Testis (tissue), 3 donors: ENCODE data around the gene RUNX1. TPM values are rescaled to one million over a fixed set of nuclear protein-coding genes. Genes with fewer than 3 reads are reported as not detected.

ENCODE experiments used
- DNase-seq: peaks from one replicate; pipeline ENCODE4 v3.0.0-alpha.2; 2019
- H3K27ac ChIP-seq, 2 donors: fragments of 200-600 bp; sonication (generic); one replicate each; pipeline ENCODE4 v1.5.1; 2019
- H3K27me3 ChIP-seq: fragments of 200-600 bp; sonication (generic); one replicate; pipeline ENCODE4 v1.5.1; 2019
- H3K36me3 ChIP-seq: fragments of 200-600 bp; sonication (generic); one replicate; pipeline ENCODE4 v1.5.1; 2017; ENCODE audit warnings: low read depth; ENCODE audit errors: missing control alignments
- H3K4me1 ChIP-seq: fragments of 200-600 bp; sonication (generic); one replicate; pipeline ENCODE4 v1.5.1; 2019
- H3K4me3 ChIP-seq, 2 donors: fragments of 200-600 bp; sonication (generic); one replicate each; pipeline ENCODE4 v1.5.1; 2017 to 2019
- H3K9me3 ChIP-seq: fragments of 200-600 bp; sonication (generic); one replicate; pipeline ENCODE4 v1.5.1; 2017
- CTCF ChIP-seq, 3 experiments: fragments of 450-650 bp in 2 of 3; fragments of 200-600 bp in 1 of 3; sonication (generic) in 1 of 3; IDR thresholded peaks; one replicate each; pipeline ENCODE4 v1.5.1; 2016 to 2019; ENCODE audit warnings: antibody characterized with exemption in 3 of 3, mild to moderate bottlenecking in 2 of 3, moderate library complexity in 1 of 3
- POLR2A ChIP-seq: fragments of 450-650 bp; IDR thresholded peaks from one replicate; pipeline ENCODE4 v1.6.1; 2017; ENCODE audit warnings: antibody characterized with exemption, mild to moderate bottlenecking, moderate library complexity
- WGBS, 2 donors: methylation state at CpG; one replicate each; pipeline ENCODE4 v1.1.5; 2018; 5-methylcytosine and 5-hydroxymethylcytosine counted together
- intact Hi-C: fragments of 100-400 bp; cut with DNase I; formaldehyde crosslinking; loops from one replicate; pipeline ENCODE4 v1.15.1; 2023; ENCODE audit warnings: low total_unique reads
- polyA plus RNA-seq: library from polyadenylated mRNA; stranded (reverse); fragments of 350-450 nt; fragmentation: Illumina TruSeq; extraction: RNeasy Lipid Tissue Mini Kit (QIAGEN cat#74804); gene quantifications from one replicate; pipeline ENCODE4 v1.2.3, GENCODE V29; 2014; ENCODE audit warnings: low read depth, low replicate concordance; ENCODE audit not compliant: insufficient read depth
- total RNA-seq, 2 donors: library from RNA; depleted of rRNA; stranded (reverse); fragments of >200 nt; gene quantifications; one replicate each; pipeline ENCODE4 v1.2.3, GENCODE V29; 2016

RUNX1 gene
- total and polyA plus RNA-seq, 3 donors from 2014 or later, result 11.1 to 28.7 (median 24.3) TPM

- Histone ChIP-seq H3K27me3 (no peaks in the 10 kb centered on the region), H3K36me3 (no peaks in the 10 kb centered on the region), H3K4me3 (peak overlapping the region; percentile 2 to 29), H3K4me1 (no peaks in the 10 kb centered on the region), H3K9me3 (no peaks in the 10 kb centered on the region), H3K27ac (no peak overlapping the region)
- peak; percentile 66 for DNase-seq
- 17 to 19% methylated on average over 37 to 45 of the region's 45 CpGs for WGBS, 2 donors
- intact Hi-C loops, result no loop called here
- no peak for TF ChIP-seq POLR2A
- TF ChIP-seq CTCF (IDR thresholded peaks at IDR 0.05), result no peak
Observed at GRCh38 chr21:35026617-35027562, 22.2 kb downstream of the RUNX1 start.

- 48 to 77% methylated on average over 5 of the region's 5 CpGs for WGBS, 2 donors
- peak overlapping the region in 1 of 2 donors; percentile 29 for H3K4me3 ChIP-seq
- no peaks in the 10 kb centered on the region for H3K9me3 ChIP-seq
Observed at GRCh38 chr21:35026153-35026500, 23.0 kb downstream of the RUNX1 start.

GRCh38 chr21:35025206-35026152, 23.6 kb downstream of the RUNX1 start:
- no peaks in the 10 kb centered on the region for H3K4me1 ChIP-seq
- intact Hi-C loops, result no loop called here
- H3K4me3 ChIP-seq, result no peak overlapping the region
- H3K27ac ChIP-seq, result no peak overlapping the region
- no peaks in the 10 kb centered on the region for H3K36me3 ChIP-seq
- DNase-seq, result no peak
- 78 to 85% methylated on average over 12 of the region's 12 CpGs for WGBS, 2 donors
- no peaks in the 10 kb centered on the region for H3K9me3 ChIP-seq
- TF ChIP-seq POLR2A, result no peak
- TF ChIP-seq CTCF (IDR thresholded peaks at IDR 0.05), result no peak
- H3K27me3 ChIP-seq, result no peaks in the 10 kb centered on the region

More at GRCh38 chr21:35026153-35026500, 23.0 kb downstream of the RUNX1 start:
- Histone ChIP-seq H3K27me3 (no peaks in the 10 kb centered on the region), H3K36me3 (no peaks in the 10 kb centered on the region), H3K27ac (no peak overlapping the region), H3K4me1 (no peaks in the 10 kb centered on the region)
- intact Hi-C loops, result no loop called here
- no peak for DNase-seq
- TF ChIP-seq CTCF (IDR thresholded peaks at IDR 0.05) (no peak), POLR2A (no peak)

GRCh38 chr21:35024513-35024912, 24.6 kb downstream of the RUNX1 start:
- no peak for TF ChIP-seq POLR2A
- no peak for TF ChIP-seq CTCF (IDR thresholded peaks at IDR 0.05)

More at GRCh38 chr21:35024513-35024912, 24.6 kb downstream of the RUNX1 start:
- DNase-seq, result no peak
- no peak overlapping the region for H3K4me3 ChIP-seq
- no peaks in the 10 kb centered on the region for H3K36me3 ChIP-seq
- no peaks in the 10 kb centered on the region for H3K4me1 ChIP-seq
- intact Hi-C loops, result no loop called here
- H3K27ac ChIP-seq, result no peak overlapping the region
- no peaks in the 10 kb centered on the region for H3K9me3 ChIP-seq
- no peaks in the 10 kb centered on the region for H3K27me3 ChIP-seq
